ENCODE results near the gene MRPL53. TPM values are rescaled to one million over a fixed set of nuclear protein-coding genes. Genes with fewer than 3 reads are reported as not detected.
A peak's percentile ranks its signal among the peaks of the same experiment; 100 is the strongest.

Gene MRPL53
- total and polyA plus RNA-seq, 2 of the 13 experiments (the other 11 are each of a cell fraction or from before 2014, with no cell fraction given): 34.3 to 51.9 TPM

DNA sequence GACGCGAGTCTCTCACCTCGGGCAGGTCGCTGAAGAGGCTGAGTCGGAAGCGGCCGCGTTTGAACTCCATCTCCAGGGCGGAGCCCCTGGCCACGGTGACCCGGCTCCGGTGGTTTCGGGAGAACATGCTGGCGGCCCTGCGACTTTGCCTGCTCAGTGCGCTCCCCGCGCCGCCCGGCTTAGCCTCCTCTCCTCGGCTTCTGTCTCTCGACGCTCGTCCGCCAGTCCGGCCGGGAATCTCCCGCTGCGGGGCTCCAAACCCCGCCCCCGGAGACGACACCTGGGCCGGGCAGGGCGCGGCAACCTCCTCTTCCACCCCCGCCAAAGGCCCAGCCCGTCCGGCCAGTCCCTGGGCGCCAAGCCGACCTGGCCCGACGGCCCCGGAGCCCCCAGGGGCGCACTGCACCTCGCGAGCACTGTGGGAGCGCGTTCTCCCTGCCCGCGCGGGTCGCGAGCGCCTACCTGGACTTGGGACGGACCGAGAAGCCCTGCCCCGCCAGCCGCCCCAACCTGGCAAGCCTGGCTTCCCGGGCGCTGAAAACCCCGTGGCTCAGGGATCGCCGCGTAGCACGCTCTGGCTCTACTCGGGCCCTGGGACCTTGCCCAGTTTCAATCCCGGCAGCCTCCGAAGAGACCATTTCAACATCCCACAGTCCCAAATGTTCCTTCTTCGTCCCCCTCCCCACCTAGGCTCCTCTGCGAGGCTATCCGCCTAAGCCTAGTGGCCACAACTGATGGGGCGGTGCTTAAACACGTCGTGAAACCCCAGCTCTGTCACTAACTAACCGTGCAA lies 30.6 kb downstream of the MRPL53 start, which contains the start of gene RTKN (continued):
- TF ChIP-seq, protein P1, sequence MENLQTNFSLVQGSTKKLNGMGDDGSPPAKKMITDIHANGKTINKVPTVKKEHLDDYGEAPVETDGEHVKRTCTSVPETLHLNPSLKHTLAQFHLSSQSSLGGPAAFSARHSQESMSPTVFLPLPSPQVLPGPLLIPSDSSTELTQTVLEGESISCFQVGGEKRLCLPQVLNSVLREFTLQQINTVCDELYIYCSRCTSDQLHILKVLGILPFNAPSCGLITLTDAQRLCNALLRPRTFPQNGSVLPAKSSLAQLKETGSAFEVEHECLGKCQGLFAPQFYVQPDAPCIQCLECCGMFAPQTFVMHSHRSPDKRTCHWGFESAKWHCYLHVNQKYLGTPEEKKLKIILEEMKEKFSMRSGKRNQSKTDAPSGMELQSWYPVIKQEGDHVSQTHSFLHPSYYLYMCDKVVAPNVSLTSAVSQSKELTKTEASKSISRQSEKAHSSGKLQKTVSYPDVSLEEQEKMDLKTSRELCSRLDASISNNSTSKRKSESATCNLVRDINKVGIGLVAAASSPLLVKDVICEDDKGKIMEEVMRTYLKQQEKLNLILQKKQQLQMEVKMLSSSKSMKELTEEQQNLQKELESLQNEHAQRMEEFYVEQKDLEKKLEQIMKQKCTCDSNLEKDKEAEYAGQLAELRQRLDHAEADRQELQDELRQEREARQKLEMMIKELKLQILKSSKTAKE (CRISPR knock-in tag; IDR thresholded peaks at IDR 0.05; ENCODE audit: borderline replicate concordance): no peak
- TF ChIP-seq ZNF101 (CRISPR knock-in tag; IDR thresholded peaks at IDR 0.05; ENCODE audit: borderline replicate concordance, low read depth) (0 out of 2 replicates have a peak, but pooled peaks have one; percentile 68), ZNF251 (CRISPR knock-in tag; IDR thresholded peaks at IDR 0.05) (no peak), SYNCRIP (IDR thresholded peaks at IDR 0.05; ENCODE audit: insufficient read depth, low read depth, low read length) (no peak), ZMYM2 (CRISPR knock-in tag; IDR thresholded peaks at IDR 0.05) (no peak)
- TF ChIP-seq, protein P2, sequence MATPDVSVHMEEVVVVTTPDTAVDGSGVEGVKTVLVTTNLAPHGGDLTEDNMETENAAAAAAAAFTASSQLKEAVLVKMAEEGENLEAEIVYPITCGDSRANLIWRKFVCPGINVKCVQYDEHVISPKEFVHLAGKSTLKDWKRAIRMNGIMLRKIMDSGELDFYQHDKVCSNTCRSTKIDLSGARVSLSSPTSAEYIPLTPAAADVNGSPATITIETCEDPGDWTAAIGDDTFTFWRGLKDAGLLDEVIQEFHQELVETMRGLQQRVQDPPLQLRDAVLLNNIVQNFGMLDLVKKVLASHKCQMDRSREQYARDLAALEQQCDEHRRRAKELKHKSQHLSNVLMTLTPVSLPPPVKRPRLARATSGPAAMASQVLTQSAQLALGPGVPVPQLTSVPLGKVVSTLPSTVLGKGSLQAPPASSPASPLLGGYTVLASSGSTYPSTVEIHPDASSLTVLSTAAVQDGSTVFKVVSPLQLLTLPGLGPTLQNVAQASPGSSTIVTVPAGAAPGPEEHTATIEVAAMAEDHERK (CRISPR knock-in tag; IDR thresholded peaks at IDR 0.05; ENCODE audit: low read depth): no peak
- TF ChIP-seq, protein P3, sequence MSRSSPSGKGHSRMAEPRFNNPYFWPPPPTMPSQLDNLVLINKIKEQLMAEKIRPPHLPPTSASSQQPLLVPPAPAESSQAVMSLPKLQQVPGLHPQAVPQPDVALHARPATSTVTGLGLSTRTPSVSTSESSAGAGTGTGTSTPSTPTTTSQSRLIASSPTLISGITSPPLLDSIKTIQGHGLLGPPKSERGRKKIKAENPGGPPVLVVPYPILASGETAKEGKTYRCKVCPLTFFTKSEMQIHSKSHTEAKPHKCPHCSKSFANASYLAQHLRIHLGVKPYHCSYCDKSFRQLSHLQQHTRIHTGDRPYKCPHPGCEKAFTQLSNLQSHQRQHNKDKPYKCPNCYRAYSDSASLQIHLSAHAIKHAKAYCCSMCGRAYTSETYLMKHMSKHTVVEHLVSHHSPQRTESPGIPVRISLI (CRISPR knock-in tag; IDR thresholded peaks at IDR 0.05; ENCODE audit: borderline replicate concordance): no peak; the same call in 1 of the 2 replicates
- TF ChIP-seq, protein P4, sequence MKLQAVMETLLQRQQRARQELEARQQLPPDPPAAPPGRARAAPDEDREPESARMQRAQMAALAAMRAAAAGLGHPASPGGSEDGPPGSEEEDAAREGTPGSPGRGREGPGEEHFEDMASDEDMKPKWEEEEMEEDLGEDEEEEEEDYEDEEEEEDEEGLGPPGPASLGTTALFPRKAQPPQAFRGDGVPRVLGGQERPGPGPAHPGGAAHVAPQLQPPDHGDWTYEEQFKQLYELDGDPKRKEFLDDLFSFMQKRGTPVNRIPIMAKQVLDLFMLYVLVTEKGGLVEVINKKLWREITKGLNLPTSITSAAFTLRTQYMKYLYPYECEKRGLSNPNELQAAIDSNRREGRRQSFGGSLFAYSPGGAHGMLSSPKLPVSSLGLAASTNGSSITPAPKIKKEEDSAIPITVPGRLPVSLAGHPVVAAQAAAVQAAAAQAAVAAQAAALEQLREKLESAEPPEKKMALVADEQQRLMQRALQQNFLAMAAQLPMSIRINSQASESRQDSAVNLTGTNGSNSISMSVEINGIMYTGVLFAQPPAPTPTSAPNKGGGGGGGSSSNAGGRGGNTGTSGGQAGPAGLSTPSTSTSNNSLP (IDR thresholded peaks at IDR 0.05; ENCODE audit: low read depth, low read length): no peak
- TF ChIP-seq, protein P5, sequence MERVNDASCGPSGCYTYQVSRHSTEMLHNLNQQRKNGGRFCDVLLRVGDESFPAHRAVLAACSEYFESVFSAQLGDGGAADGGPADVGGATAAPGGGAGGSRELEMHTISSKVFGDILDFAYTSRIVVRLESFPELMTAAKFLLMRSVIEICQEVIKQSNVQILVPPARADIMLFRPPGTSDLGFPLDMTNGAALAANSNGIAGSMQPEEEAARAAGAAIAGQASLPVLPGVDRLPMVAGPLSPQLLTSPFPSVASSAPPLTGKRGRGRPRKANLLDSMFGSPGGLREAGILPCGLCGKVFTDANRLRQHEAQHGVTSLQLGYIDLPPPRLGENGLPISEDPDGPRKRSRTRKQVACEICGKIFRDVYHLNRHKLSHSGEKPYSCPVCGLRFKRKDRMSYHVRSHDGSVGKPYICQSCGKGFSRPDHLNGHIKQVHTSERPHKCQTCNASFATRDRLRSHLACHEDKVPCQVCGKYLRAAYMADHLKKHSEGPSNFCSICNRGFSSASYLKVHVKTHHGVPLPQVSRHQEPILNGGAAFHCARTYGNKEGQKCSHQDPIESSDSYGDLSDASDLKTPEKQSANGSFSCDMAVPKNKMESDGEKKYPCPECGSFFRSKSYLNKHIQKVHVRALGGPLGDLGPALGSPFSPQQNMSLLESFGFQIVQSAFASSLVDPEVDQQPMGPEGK (CRISPR knock-in tag; IDR thresholded peaks at IDR 0.05): peak; percentile 80

Data from HepG2 (cell line).